ENCODE measurements around the gene RBP3.

- TF ChIP-seq CTCF (IDR thresholded peaks at IDR 0.05; ENCODE audit: poor library complexity) (no peak), EZH2 (IDR thresholded peaks at IDR 0.05; ENCODE audit: borderline replicate concordance) (no peak)
Observed at GRCh38 chr10:47347303-47347675, 874 bp upstream of the RBP3 start.

Measured in hepatocyte (in vitro differentiated cells).